NOMO-1 treated with dmso at 0.1 percent for 144 hours (cell line): ENCODE results near the gene MAP2K6.

Source experiments
- DNase-seq: peaks from one replicate; lab custom pipeline; 2025; ENCODE audit not compliant: unreplicated experiment; lab: John Stamatoyannopoulos, UW

The MAP2K6 gene

DNA sequence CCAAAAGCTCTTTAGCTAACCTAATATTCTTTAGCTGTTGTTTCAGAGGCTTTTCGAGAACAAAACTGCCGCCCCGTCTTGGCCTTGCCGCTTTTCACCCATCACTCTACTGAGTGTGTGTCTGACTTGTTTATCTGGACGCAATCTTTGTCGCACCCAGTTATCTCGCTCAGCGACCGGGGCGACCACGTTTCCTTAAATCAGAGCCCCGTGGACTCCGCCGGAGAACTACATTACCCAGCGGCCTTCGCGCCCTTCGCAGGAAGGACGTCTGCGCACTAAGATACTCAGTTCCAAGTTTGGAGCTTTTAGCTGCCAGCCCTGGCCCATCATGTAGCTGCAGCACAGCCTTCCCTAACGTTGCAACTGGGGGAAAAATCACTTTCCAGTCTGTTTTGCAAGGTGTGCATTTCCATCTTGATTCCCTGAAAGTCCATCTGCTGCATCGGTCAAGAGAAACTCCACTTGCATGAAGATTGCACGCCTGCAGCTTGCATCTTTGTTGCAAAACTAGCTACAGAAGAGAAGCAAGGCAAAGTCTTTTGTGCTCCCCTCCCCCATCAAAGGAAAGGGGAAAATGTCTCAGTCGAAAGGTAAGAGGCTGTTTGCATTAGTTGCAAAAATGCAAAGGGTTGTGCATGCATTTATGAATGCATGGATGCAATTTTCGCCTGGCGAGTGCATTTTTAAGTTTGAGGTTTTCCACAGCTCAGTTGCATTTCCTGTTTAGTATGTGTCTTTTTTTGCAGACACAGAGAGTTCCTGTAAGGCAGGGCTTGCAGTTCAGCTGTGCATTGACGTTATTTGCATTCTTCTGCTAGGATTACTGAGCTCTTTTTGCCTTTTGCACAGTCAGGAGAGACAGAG is at the start of gene MAP2K6:
Gene MAP2K6 (plus strand): TSS at position 290 of the 867 bp plus-strand sequence. CDS start 288 bp downstream, at position 578.
- peak; percentile 67 for DNase-seq

DNA sequence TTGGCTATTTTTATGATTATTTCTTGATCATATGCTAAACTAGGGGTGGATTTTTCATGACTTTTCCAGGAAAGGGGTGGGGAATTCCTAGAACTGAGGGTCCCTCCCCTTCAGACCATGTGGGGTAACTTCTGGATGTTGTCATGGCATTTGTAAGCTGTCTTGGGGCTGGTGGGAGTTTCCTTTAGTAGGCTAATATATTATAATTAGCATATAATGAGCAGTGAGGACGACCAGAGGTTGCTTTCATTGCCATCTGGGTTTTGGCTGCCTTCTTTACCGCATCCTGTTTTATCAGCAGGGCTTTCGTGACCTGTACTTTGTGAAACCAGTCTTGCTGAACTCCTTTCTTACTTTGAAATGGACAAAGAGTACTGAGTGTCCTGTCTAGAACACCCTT is 47.2 kb upstream of the MAP2K6 start:
- DNase-seq: no peak

DNA sequence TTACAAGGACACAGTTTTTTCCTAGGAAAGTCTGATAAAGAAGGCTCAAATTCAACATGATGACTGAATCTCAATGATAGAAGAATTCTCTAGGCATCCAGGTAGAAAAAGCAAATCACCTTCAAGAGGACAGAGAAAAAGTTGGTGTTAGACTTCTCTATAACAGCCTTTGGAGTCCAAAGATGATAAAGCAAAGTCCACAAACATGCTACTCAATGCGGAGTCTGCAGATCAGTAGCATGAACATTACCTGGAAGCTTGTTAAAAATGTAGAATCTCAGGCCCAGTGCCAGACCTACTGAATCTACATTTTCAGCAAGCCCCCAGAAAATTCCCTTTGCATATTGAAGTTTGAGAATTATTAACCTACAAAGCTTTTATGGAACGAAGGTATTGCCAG is 41.4 kb upstream of the MAP2K6 start:
- no peak for DNase-seq

DNA sequence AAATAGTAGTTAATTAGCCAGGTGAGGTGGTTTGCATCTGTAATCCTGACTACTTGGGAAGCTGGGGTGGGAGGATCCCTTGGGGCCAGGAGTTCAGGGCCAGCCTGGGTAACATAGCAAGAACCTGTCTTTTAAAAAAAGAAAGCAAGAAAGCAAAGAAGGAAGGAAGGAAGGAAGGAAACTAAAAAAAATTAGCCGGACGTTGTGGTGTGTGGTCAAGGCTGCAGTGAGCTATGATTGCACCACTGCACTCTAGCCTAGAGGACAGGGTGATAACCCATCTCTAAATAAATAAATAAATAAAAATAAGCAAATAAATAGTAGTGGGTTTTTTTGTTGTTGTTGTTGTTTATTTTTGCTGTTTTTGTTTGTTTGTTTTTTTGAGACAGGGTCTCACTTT is 39.3 kb upstream of the MAP2K6 start:
- peak; percentile 20 for DNase-seq

DNA sequence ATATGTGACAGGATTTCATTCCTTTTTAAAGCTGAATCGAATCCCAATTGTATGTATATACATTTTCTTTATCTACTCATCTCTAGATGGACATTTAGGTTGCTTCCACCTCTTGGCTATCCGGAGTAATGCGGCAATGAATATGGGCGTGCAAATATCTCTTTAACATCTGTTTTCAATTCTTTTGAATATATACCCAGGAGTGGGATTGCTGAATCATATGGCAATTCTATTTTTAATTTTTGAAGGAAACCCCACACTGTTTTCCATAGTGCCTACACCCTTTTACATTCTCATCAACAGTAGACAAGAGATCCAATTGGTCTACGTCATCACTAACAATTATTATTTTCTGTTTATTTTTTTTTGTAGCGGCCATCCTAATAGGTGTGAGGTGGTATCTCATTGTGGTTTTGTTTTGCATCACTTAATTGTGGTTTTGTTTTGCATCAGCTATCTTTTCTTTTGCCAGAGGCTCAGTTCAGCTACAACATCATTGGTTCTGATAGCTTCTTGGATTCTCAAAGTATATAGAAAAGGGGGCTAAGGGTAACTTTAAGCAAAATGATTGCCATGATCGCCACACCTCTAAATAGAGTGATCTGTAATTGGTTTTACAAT is 25.6 kb upstream of the MAP2K6 start:
- no peak for DNase-seq

DNA sequence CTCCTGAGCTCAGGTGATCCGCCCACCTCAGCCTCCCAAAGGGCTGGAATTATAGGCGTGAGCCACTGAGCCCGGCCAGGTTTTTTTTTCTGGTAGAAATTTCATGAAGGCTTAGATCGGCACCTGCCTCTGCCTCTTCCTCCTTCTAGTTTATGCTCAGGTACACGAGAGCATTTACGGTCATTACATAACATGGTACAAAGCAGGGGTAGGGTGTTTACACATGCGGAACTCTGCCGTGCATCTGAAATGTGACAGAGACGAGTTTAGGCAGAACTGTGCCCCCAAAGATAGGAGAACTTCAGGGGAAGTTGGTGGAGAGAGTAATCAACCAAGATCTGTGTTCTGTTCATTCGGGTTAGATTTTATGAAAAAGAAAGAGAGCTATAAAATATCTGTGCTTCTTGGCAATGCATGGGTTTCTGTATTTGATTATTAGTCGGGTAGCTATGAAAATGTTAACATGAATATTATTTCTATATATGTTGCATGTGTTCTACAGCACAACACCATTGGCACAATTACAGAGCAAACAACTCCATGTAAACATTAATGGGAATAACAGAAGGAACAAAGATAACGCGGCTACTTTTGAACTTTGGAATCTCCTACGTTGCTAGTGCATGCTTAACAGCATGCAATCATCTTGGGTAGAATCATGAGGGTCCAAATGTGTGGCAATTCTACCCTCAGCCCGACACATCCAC is 23.5 kb upstream of the MAP2K6 start:
- DNase-seq: no peak

DNA sequence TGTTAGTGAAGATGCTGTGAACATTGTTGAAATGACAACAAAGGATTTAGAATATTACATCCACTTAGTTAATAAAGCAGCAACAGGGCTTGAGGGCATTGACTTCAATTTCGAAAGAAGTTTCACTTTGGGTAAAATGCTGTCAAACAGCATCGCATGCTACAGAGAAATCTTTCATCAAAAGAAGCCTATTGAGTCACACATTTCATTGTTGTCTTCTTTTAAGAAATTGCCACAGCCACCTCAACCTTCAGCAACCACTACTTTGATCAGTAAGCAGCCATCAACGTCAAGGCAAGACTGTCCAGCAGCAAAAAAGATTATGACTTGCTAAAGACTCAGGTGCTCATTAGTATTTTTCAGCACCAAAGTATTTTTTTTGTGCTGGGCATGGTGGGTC is 13.2 kb upstream of the MAP2K6 start:
- DNase-seq: no peak

DNA sequence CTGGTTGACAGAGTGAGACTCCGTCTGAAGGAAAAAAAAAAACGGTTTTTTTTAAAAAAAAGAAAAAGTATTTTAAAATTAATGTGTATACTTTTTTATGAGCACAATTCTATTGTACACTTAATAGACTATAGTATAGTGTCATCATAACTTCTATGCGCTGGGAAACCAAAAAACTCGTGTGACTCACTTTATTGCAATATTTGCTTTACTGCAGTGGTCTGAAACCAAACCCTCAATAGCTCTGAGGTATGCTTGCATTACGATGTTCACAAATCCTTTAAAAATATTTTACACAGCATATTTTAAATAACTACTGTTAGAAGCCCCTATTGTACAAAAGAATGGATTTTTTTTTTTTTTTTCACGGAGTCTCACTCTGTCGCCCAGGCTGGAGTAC is 12.4 kb upstream of the MAP2K6 start:
- DNase-seq: no peak

DNA sequence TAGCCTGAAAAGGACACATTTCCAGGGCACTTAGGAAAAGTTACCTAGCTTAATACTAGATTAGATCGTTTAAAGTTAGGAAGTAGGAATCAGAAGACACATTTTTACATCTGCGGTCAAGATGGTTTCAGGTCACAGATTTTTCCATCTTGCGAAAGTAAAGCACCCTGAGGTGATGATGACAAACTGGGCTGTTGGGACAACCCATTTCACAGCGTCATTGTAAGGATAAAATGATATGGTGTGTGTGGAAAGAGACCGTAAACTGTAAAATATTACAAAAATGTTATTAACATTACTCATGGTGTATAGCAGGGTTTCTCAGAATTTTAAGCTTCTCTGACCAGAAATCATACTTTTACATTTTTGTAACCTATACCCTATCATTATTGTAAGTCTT is 10.1 kb upstream of the MAP2K6 start:
- no peak for DNase-seq

DNA sequence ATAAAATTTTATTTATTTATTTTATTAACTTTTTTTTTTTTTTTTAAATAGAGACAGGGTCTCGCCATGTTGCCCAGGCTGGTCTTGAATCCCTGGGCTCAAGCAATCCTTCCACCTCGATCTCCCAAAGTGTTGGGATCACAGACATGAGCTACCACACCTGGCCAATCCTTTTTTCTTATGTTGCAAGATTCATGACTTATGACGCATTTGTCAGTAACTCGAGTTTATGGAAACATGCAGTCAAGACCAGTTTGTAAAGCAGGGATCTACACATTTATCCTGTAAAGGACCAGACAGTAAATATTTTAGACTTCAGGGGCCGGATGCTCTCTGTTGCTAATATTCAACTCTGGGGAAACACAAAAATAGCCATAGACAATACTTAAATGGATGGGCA is 9.4 kb upstream of the MAP2K6 start:
- DNase-seq: no peak

DNA sequence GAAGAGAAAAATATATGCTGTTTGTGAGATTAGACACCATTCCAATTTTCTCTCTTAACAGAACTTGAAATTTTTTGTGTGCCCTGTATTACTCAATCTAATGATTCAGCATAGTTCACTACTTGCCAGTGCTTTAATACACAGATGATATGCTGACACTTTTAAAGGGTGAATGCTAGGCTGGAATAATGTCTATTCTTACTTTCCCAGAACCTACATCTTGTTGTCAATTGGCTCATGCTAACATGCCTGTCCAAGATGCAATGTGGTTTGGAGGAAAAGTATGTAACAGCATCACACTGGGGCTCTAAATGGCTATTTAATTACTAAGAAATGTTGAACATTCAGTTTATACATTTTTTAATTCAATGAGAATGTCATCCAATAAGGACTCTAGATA is 7.6 kb upstream of the MAP2K6 start:
- DNase-seq: no peak

DNA sequence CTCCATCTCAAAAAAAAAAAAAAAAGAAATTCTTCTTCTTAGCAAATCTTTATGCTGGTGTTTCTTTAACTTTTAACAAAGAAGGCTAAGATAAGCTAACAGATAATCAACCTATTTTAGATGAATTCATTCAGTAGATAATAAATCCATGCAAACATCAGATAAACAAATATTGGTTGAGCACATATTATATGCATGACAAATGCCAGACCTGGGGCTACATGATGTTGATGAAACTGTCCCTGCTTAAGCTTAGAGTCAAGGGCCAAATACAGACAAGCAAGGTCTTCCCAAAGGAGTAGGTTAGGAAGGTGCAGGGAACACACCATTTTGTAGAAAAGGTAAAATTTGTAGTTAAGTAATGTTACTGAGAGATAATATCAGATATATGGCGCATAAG is 6.7 kb upstream of the MAP2K6 start:
- DNase-seq: no peak

DNA sequence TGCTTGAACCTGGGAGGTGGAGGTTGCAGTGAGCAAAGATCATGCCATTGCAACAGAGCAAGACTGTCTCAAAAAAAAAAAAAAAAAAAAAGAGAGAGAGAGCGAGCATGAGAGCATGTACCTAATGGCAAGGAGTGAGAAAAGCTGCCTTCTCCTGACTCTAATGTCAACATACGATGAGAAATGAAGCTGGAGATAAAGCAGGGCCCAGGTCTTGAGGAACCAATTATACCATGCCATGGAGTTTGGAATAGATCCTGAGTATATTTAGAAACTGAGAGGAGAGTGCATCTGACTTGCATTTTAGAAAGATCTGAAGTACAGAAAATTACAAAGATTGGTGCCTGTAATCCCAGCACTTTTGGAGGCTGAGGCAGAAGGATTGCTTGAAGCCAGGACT is 3.8 kb upstream of the MAP2K6 start:
- no peak for DNase-seq

DNA sequence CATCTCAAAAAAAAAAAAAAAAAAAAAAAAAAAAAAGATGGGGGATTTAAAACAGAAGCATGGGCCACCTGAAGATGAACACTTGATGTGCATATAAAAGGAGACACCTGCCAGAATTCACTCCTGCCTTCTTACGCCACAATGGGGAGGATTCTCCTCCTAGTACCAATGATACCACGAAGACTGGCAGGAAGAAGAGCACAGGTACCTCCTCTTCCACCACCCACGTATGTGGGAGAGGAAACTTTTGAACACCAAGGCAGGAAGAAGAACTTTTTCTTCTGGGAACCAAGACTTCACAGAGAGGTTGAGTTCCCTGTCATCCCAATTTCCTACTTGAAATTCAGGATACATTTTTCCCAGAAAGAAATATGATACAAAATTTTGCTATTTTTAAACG is 2.7 kb upstream of the MAP2K6 start:
- DNase-seq: no peak

DNA sequence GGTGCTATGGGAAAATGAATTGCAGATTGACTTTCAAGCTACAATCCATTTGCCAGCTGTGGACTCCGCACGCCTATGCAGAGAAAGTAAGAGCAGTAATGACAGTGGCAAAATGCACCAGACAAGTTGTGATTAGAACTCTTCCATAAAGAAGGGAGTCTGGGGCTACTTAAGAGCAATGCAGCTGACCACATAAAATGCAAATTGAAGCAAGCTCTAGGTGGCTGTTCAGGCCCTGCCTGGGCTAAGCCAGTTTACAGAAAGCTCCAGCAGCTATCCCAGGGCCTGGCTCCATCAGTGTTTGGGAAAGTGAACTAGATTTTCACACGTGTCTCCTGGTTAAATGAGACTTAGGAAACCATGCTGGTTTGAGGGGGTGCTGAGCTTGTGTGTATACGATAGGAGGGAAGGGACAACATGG is 2.2 kb upstream of the MAP2K6 start:
- no peak for DNase-seq

DNA sequence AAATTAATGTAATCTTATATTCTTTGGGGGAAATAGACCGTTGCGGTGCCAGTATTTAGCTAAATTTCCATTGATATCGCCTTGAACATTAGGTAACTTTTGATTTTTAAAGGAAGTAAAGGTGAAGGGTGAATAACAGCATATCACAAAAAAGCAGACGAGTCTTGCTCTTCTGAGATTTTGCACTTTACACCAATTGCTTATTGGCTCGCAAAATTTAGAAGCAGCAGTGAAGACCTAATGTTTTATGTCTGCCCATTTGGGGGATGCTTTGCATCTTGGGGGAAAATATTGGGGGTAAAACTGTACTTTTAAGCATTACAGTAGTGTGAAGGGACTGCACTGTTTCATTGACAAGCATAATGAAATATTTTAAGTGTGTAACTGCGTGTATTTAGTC is 934 bp downstream of the MAP2K6 start:
- no peak for DNase-seq

DNA sequence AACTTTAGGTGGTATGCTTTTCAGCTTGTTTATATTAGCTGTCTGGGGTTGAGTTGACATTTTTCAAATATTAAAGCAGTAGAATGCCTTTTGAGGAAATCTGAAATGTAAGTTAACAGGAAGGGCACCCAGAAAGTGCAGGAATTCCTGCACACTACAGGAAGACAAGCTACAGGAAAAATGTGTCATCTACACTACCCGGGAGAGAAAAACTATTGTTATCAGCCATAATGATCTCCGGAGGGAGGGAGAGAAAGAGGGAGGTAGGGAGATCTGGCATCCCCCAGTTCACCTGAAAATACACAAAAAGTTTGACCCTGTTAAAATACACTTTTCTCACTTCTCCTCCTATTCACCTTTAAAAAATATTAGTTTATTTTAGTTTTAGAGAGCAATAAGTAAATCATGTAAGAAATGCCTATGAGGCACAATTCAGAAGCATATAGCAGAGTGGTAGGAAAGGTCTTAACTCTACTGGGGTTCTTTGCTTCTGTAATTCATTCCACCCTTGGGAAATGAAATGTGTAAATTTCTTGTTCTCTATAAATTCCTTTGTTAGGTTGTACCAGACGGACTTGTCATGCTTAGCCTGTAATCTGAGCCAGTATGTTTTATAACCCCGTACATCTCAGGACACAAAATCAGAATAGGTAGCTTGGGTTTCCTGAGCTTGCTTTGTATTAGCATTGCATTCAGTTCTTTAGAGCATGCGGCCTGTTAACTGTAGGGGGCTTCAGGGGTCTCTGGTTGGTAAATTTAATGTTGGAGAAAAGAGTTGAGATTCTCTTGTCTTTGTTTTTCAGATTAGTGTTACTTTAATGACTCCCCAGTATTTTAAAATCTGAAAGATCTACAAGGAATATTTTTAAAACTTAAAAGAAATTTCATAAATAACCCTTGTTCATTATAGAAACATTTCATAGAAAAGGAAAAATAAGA is 3.3 kb downstream of the MAP2K6 start:
- DNase-seq: no peak

DNA sequence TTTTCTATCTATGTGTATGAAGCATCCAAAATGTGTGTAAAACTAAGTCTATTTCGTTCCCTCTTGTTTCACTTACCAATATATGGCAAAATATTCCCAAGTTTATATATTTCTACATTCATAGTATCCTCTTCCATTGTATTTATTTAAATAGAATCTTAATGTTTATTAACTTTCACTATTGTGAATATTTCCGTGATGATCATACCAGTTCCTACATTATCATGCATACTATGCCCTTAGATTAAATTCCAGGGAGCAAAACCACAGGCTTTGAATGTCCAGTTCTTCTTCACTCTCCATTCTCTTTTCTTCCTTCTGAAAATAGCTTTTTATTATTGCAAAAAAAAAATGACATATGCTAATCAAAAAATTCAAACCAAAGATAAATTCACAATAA is 4.0 kb downstream of the MAP2K6 start:
- DNase-seq: no peak

DNA sequence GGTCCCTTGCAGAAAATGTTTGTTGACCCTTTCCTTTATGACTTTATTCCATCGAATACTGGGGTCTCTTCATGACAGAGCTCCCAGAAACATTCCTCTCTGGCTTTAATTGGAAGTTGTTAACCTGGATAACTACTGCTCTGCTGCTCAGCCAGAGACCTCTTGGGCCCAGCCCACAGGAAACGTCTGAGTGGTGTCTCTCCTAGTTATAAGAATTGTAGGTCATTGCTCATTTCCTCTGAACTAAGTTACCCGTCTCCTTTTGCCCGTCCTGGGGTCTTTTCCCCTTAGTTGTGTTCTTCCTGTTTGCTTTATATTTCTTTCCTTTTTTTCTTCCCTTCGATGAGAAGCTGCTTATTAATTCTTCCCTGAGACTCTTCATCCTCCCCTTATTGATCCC is 9.0 kb downstream of the MAP2K6 start:
- DNase-seq: no peak

DNA sequence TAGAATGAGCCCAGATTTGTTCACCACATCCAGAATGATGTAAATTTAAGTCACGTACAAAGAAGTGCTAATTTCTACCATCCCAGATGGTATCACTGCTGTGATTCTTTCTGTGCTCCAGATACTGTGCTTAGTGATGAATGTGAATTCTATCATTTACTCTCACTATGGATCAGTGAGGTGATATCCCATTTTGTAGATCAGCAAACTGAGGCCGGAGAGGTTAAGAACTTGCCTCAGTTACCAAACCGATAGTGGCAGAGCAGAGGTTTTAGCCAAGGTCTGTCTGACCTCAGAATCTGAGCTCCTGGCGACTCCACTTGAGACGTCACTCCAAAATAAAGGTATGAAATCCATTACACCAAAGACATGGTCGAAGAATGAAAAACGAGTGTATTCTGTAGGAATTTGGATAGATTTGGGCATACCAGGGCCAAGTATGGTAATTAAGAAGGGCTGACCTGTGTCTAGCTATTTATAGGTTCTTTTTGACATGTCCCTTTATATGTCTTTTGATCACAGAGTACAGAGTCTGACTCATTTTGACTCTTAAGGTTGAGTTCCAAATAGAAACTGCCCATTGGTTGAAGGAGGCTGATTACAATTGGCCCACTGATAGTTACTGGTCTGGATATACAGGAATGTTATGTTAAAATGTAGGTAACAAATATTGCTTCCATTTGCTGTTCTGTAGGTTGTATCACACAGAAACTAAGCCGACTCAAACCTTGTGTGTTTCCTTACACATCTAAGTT is 10.0 kb downstream of the MAP2K6 start:
- no peak for DNase-seq
